KG1 (cell line): Measurements from ENCODE around the gene UBALD2.
"Not testable (repeated sequence)": the region's sequence is repeated elsewhere in the genome, so short reads cannot be mapped to it uniquely, and the experiment has no call there.

Source experiments
- DNase-seq: peaks from one replicate; lab custom pipeline; 2025; lab: John Stamatoyannopoulos, UW

UBALD2 gene

GRCh38 chr17:76264755-76265623 is at the start of gene UBALD2:
TSS of gene UBALD2 (plus strand) at chr17:76265348. CDS start at chr17:76265506, 158 bp downstream.
- peak; percentile 98 for DNase-seq

- DNase-seq, result no peak
Measured at GRCh38 chr17:76217081-76217480, 48.1 kb upstream of the UBALD2 start.

GRCh38 chr17:76219670-76220383 is 45.3 kb upstream of the UBALD2 start:
- DNase-seq, result no peak

- no peak for DNase-seq
Measured at GRCh38 chr17:76223802-76224201, 41.3 kb upstream of the UBALD2 start.

- not testable (repeated sequence) for DNase-seq
Measured at GRCh38 chr17:76225373-76226086, 39.6 kb upstream of the UBALD2 start.

- DNase-seq, result not testable (repeated sequence)
Measured at GRCh38 chr17:76226749-76227148, 38.4 kb upstream of the UBALD2 start.

GRCh38 chr17:76232342-76232741 is 32.8 kb upstream of the UBALD2 start:
- DNase-seq, result no peak

GRCh38 chr17:76233588-76234353 is 31.4 kb upstream of the UBALD2 start:
- DNase-seq, result no peak

GRCh38 chr17:76234354-76234679 is 30.8 kb upstream of the UBALD2 start:
- no peak for DNase-seq

GRCh38 chr17:76235883-76236282 is 29.3 kb upstream of the UBALD2 start:
- no peak for DNase-seq

- DNase-seq, result no peak
Measured at GRCh38 chr17:76236603-76237002, 28.5 kb upstream of the UBALD2 start.

GRCh38 chr17:76237859-76238313 is 27.3 kb upstream of the UBALD2 start:
- no peak for DNase-seq

- DNase-seq, result no peak
Measured at GRCh38 chr17:76238847-76239537, 26.2 kb upstream of the UBALD2 start.

GRCh38 chr17:76239538-76240274 is 25.4 kb upstream of the UBALD2 start:
- DNase-seq, result no peak

- no peak for DNase-seq
Measured at GRCh38 chr17:76240461-76241203, 24.5 kb upstream of the UBALD2 start, which contains the start of gene RNF157. TSS of gene RNF157 (minus strand) at chr17:76240493. CDS start at chr17:76240240, 253 bp downstream.

- no peak for DNase-seq
Measured at GRCh38 chr17:76241204-76241538, 24.0 kb upstream of the UBALD2 start.

GRCh38 chr17:76241691-76242255 is 23.4 kb upstream of the UBALD2 start:
- DNase-seq, result no peak

GRCh38 chr17:76243826-76244679 is 21.1 kb upstream of the UBALD2 start:
- no peak for DNase-seq
